HG03135 (cell line): ENCODE data around the gene RANBP9.

Experiments used
- ATAC-seq: cut with Tn5 transposase; IDR thresholded peaks from one replicate; pipeline ENCODE4 v1.9.1; 2021; ENCODE audit warnings: mild to moderate bottlenecking, moderate library complexity; ENCODE audit not compliant: unreplicated experiment

RANBP9 gene

DNA sequence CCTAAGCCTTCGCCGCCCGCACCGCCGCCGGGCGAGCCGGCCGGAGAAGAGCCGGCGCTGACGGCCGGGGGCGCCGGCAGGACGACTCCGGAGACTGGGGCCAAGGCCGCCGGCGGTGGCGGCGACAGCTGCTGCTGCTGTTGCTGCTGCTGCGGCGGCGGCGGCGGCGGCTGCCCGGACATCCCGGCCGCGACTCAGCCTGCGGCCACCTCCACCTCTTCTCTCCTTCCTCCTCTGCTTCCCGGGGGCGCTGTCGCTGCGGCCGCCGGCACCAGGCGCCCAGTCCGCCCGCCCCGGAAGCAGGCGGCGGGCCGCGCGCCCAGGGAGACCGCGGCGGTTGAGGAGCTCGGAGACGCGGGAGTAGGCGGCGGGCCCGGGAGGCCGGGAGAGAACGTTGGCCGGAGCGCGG is 307 bp downstream of the RANBP9 start:
- ATAC-seq, result peak; percentile 54

DNA sequence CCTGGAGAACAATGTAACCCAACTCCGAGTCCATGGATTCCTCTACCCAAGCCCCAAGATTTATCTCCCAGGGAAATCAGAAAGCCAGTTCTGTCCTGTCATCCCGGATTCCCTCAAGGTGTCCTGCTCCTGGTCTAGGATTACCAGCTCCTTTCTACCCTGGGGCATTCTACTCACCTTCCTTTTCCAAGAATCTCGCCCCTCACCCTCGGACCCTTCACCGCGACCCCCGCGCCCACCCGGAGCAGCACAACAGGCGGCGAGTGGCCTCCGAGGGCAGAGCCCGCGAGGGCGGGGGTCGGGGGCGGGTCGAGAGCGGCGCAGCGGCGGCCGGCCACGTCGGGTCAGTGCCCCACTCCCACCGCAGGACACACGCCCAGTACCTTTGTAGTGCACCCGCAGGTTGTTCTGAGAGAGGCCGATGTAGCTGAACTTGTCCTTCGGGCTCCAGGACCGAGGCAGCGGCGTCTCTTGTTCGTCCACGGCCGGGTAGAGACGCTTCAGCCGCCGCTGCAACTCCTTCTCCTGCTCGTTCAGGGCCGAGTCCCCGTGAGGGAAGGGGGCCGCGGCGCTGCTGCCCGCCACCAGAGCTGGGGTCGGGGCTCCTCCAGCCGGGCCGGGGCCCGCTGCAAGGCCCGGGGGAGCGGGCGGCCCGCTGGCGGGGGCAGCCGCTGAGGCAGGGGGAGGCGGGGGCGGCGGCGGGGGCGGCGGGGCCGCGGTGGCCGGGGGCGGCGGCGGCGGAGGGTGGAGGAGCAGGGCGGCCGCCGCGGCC is 897 bp downstream of the RANBP9 start:
- ATAC-seq, result peak; percentile 11

DNA sequence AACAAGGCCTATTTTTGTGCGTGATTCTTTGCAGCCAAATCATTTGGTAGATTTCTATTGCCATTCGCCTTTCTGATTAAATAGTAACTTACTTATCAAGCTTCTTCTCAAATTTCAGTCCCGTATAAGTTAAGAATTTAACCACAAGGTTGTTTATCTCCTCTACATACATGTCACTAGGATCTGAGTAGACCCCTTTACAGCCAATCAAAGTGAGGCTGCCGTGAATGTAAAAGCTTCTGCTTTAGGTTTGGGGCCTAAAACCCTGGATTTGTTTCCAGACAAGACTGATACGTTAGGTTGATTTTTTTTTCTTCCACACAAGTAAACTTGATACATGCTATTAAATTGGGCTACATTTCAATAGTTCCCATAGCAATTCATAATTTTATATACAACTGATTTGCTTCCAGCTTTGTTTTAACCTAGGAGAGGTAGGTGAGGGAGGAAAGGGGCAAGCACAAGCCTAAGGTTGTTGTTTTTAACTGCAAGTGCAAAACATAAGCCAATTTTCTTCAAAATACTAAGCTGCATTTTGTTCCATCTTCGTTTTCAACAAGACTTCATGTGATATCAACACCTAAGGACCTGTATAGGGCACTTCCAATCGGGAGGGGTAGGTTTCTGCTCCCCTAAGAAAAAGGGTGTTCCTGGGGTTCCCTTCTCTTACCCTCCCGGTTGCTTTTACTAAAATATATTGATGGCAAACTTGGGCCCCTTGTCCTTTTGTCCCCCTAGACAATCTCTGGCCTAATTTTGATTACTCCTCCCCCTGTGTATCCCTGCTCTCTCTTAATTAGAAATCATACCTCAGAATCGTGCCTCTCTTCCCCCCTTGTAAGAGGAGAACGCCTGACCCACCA is 1.7 kb downstream of the RANBP9 start:
- no peak for ATAC-seq

DNA sequence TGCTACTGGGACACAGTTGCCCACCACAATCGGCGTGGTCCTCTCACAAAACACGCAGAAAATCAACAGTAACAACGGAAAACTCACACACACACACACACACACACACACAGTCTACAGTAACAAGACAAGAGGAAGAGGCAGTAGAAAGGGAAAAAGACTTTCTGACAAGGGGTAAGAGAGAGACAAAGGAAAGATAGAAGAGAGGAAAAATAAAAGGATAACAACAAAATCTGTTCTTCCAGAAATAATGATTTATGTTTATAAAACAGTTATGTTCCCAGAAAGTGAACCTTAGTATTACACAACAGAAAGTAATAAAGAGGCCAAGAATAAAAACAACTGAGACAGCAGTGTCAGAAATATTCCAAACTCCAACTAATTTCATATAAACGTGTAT is 2.9 kb downstream of the RANBP9 start:
- ATAC-seq, result no peak

DNA sequence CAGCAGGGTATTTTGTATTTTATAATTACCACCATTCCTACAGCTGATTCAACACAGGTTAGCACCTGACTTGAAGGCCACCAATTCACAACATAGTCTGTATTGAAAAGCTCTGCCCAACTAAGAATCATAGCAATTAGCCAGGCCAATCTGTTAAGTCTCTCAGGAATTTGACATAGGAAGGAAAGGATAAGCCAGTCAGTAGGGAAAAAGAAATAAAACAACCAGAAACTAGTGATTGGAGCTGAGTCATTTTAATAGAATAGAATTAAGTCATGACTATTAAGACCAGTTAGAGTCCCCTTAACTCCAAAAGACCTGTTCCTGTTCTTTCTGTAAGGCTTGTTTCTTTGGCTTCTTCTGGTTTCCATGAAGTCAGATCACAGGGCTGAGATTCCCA is 8.1 kb downstream of the RANBP9 start:
- no peak for ATAC-seq

DNA sequence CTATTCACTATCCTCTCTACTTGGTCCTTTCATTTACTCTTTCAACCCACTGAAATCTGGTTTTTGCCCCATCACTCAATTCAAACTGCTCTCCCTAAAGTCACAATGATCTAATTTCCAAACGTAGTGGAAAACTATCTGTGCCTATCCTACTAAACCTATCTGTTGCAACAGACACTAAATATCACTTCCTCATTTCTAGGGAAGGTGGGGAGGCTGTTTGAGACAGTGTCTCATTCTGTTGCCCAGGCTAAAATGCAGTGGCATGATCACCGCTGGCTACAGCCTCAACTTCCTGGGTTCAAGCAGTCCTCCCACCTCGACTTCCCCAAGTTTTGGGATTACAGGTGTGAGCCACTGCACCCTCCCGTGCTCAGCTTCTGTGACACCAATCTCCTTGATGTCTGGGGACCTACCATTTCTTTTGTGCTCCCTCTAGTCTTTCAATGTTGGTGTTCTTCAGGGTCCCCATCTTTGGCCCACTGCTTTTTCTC is 8.8 kb downstream of the RANBP9 start:
- ATAC-seq, result no peak

DNA sequence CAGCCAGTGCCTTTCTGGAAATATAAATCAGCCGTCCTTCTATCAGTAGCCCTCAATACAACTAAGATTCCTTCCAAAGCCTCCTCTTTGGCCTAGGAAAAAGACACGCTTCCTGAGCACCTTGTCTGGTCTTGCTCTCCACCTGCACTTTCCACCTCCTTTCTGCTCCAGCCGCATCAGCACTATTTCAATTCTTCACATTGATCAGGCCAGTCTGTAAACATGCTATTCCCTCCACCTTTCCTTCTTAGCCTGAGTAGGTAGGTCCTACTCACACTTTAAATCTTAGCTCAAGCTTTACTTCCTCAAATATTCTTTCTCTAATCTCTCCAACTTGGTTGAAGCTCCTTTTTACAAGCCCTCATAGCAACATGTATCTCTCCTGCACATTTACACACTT is 11.4 kb downstream of the RANBP9 start:
- ATAC-seq, result no peak

DNA sequence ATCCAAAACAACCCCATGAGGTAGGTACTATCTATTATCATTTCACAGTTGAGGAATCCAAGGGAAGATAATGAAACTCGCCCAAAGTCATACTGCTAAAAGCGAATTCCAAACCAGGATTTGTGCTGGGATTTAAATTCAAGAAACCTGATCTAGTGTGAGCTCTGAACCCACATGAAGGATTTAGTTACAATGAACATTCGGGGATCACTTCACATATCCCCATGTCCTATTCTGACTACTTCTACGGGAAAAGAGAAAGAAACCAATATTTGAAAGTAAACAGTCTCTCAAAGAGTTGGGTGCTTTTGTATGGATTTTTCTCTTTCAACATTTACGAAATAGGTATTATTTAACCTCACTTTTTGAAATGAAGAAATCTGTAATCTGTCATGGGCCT is 12.9 kb downstream of the RANBP9 start:
- ATAC-seq, result no peak

DNA sequence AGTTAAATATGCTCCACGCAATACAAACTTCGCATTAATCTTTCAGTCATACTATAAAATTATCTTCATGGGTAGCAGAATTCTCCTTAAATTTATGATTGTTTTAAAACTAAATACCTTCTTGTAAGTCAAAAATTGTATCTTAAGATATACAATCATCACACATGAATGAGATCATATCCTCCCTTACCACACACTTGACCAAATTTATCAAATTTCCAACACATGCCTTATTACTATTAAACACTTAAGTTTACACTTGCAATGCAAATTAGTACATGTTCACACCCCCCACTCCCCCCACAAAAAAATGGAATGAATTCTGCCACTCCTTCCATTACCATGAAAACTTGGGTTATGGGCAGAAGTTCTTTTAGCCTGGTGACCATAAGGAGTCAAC is 13.8 kb downstream of the RANBP9 start:
- ATAC-seq, result no peak

DNA sequence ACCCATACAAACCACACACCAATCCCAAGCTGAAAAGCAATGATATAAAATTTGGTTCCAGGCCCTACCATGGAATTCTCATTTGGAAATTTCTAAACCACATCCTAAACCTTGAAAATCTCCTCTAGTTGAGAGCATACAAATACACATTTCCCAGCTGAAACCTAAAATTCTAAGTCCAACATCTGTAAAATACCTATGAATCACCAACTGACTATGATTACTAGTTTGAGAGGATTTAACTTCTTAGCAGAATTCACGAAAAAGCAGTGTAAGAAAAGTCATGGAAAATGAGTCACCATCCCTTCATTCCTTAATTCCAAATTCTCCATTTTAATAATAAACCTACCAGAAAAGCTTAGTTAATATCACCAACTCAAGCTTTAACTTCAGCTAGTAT is 15.4 kb downstream of the RANBP9 start:
- ATAC-seq, result no peak

DNA sequence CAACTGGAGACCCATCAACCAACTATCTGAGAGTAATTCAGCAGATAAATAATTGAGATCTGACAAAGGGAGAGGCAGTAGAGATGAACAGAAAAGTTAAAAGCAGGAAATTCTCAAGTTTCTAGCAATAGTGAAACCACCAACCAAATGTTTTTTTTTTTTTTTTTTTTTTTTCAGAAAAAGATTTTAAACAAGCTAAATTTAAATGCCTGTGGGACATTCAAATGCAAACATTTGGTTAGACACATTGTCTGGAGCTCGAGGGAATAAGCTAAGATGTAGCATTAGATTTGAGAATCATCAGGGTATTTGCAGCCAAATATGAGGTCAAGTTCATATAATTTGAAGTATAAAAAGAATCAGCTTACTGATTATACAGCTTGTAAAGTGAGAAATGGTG is 16.4 kb downstream of the RANBP9 start:
- ATAC-seq, result no peak

DNA sequence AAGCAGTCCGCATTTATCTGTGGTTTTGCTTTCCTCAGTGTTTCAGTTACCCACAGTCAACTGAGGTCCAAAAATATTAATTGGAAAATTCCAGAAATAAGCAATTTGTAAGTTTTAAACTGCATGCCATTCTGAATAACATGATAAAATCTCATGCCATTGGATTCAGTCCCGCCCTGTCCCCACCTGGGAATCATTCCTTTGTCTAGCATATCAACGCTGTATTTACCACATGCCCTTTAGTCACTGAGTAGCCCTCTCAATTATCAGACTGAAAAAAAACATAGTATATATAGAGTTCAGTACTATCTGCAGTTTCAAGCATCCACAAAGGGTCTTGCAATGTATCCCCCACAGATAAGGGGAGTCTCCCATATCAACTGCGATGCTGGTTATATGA is 17.1 kb downstream of the RANBP9 start:
- ATAC-seq, result no peak

DNA sequence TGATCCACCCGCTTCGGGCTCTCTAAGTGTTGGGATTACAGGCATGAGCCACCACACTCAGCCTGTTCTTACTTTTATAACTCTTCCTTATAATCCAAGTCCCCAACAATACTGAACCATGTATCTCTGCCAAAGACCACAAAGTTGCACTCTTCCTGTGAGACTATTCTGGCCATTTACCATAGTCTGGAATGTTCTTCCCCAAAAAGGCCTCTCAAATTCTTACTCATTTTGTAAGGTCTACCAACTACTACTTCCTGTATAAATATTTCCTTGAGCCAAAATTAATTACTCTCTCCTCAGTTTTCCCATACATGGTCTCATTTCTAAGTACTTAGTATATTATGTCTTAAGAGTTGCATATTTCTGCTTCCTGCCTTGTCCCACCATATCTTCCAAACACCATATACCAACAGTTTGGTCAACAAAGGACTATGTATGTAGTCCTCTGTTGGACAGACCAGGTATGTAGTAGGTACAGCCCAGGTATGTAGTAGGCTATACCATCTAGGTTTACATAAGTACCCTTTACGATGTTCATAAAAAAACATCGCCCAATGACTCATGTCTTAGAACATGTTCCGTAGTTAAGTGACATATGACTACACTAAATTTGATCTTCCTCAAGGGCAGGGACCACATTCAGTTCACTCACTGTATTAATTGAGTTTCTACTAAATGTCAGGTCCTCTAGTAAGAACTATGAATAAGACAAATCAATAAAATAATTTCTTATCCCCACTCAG is 22.0 kb downstream of the RANBP9 start:
- ATAC-seq, result no peak

DNA sequence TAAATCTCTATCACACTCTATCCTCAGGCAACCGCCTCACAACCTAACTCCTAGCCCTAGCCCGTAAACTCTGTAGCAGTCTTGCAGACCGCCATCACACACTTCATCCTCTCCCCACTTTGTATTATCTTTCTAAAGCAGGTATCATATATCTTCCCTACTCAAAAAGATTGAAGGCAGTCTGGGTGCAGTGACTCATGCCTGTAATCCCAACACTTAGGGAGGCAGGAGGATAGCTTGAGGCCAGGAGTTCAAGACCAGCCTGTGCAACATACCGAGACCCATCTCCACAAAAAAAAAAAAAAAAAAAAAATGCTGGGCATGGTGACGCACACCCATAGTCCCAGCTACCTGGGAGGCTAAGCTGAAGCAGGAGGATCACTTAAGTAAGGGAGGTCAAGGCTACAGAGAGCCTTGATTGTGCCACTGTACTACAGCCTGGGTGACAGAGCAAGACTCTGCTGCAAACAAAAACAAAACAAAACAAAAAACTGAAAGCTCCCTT is 22.9 kb downstream of the RANBP9 start:
- no peak for ATAC-seq

DNA sequence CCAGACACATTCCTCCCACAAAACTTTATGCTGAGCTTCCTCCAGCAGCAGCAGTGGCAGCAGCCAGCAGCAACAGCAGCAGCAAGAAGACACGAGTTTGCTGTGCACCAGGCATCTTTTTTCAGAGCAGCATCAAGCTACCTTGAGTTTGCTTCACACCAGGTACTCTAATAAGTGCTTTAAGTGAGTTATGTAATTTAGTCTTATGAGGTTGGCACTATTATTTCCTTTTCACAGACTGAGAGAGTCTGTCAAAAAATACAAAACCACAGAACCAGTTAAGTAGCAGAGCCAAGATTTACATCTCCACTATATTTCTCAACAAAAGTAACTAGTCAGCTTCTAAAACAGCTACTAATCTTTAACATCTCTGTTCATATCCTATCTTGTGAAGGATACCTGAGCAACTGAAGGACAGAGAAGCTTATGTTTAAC is 23.7 kb downstream of the RANBP9 start:
- ATAC-seq, result no peak

DNA sequence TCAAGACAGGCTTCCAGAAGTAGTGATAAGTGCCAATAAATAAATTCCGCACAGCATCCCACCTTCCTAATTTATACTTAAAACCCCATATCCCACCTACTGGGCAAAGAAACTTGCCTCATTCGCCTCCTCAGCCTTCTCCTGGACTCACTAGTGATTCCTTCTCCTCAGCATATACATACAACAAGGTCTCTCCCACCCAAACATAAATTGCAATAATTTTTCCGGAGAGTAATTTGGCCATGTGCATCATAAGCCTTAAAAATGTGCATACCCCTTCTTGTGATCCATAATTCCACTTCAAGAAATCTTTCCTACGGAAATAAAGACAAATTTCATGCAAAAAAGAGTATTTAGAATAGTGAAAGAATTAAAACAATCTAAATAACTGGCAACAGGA is 26.8 kb downstream of the RANBP9 start:
- ATAC-seq, result no peak

DNA sequence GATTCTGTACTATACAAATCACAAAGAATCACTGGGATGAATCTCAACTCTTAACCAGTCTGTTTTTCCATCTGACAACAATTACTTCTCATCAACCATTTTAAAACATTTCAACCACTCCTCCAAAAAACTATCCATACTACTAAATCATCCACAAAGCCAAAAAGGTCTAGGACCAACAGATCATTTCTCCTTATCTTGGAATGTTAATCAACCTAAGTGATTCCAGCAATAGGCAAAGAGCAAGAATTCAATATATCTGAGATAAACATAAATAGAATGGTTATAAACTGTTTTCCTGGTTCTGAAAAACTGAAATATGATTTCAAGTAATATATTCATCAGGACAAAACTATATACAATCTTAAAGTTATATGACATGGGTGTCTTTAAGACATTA is 28.6 kb downstream of the RANBP9 start:
- ATAC-seq, result no peak

DNA sequence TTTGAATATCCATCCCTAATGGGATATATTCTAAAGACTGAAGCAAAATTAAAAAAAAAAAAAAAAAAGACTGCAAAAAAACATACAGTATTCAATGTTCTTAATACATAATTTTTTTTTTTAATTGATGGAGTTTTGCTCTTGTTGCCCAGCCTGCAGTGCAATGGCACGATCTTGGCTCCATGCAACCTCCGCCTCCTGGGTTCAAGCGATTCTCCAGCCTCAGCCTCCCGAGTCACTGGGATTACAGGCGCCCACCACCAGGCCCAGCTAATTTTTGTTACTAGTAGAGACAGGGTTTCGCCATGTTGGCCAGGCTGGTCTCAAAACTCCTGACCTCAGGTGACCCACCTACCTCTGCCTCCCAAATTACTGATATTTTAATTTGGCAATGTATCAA is 29.3 kb downstream of the RANBP9 start:
- no peak for ATAC-seq

DNA sequence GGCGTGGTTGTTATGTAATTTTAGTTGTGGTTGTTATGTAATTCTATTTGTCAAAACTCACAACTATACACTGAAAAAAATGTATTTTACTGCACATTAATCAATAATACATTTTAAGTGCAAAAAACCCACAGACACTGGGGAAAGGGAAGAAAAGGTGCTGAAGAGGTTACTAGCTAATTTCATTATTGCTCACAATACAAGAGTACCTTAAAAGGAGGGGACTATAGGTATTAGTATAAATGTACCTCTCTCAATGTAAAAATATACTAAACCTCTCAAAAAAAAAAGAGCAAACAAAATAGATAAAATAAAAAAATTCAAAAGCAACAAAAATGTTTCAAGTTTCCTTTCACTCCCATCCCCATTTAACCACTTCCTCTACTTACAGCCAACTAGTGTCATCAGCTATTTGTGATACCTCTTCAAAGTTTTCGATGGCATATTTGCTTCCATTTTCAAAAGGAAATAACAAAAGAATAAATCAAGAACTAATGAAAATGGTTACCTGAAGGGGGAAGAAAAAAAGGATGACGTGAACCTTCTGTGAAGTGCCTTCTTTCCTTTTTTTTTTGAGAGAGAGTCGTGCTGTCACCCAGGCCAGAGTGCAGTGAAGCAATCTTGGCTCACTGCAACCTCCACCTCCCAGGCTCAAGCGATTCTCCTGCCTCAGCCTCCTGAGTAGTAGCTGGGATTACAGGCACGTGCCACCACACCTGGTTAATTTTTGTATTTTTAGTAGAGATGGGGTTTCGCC is 30.2 kb downstream of the RANBP9 start:
- no peak for ATAC-seq

DNA sequence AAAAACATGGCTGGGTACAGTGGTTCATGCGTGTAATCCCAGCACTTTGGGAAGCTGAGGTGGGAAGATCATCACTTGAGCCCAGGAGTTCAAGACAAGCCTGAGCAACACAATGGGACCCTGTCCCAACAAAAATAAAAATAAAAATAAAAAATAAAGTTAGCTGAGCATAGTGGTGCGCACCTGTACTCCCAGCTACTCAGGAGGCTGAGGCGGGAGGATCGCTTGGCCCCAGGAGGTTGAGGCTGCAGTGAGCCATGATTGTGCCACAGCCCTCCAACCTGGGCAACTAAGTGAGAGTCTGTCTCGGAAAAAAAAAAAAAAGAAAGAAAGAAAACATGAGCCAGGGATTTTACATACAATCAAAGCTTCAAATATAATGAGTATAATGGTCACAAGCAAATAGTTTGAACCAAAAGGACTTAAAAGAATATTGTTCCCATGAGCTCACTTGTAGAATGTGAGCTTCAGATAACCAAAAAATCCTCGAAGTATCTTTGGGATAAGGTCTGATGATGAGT is 31.1 kb downstream of the RANBP9 start:
- no peak for ATAC-seq
